Retinal pigment epithelial cell (primary cell): Measurements from ENCODE around the gene RREB1.

Experiments used
- DNase-seq: peaks from one replicate; pipeline ENCODE4 v3.0.0-alpha.2; 2010; ENCODE audit warnings: low read depth
- H3K4me3 ChIP-seq: 2 replicates; pipeline ENCODE4 v1.5.1; 2011; ENCODE audit warnings: mild to moderate bottlenecking, low read length, control low read depth, moderate library complexity
- CTCF ChIP-seq: conservative IDR thresholded peaks from 2 replicates; pipeline ENCODE4 v1.5.1; 2011; ENCODE audit warnings: low read depth, low read length, control low read depth, inconsistent platforms

Gene RREB1

GRCh38 chr6:7256785-7257184 is 149.0 kb downstream of the RREB1 start:
- no peak for TF ChIP-seq CTCF
- no peak overlapping the region for H3K4me3 ChIP-seq
- DNase-seq, result no peak

GRCh38 chr6:7257521-7258230 is 149.9 kb downstream of the RREB1 start:
- no peak overlapping the region for H3K4me3 ChIP-seq
- no peak for TF ChIP-seq CTCF
- DNase-seq, result no peak

GRCh38 chr6:7258231-7258763 is 150.5 kb downstream of the RREB1 start:
- no peak for TF ChIP-seq CTCF
- H3K4me3 ChIP-seq, result no peak overlapping the region
- DNase-seq, result no peak

DNA sequence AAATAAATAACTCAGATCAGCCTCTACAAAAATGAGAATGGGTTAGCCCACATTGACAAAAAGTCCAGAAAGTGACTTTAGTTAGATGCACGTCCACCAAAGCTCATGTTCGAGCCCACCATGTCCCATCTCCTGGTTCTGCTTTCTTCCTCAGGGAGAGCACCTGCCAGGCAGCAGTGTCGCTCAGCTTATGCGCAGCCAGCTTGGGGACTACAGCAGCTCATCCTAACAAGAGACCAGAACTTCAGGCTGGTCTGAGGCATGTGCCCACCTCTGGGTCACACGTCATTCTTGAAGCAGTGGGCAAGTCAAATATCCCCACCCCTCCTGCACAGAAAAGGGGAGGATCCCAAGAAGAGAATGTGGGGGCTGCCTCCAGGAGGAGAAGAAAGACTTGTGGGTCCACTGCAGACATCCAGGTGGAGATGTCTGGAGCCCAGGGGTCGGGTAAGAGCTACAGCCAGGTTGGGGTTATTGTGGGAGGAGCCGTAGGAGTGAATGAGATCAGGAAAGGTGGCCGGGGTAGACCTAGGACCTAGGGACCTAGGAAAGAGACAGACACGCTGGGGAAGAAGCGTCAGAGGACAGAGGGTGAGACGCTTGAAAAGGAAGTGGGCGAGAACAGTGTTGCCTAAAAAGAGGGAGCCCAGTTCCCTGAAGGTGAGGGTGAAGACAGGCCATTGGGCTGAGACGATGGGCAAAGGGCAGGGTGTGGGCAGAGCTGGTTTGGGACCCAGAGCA is 152.7 kb downstream of the RREB1 start:
- no peak for DNase-seq
- H3K4me3 ChIP-seq, result peak overlapping the region; percentile 82

GRCh38 chr6:7261032-7261841 is 153.5 kb downstream of the RREB1 start:
- DNase-seq, result peak; percentile 60
- peak overlapping the region; percentile 82 for H3K4me3 ChIP-seq
- TF ChIP-seq CTCF, result no peak

More for the DNA sequence above, 152.7 kb downstream of the RREB1 start:
- TF ChIP-seq CTCF, result no peak

GRCh38 chr6:7261852-7262461 is 154.2 kb downstream of the RREB1 start:
- TF ChIP-seq CTCF, result no peak
- peak overlapping the region; percentile 82 for H3K4me3 ChIP-seq
- DNase-seq, result no peak
